Measurements from ENCODE around the gene RALGPS2.

- TF ChIP-seq CTCF (conservative IDR thresholded peaks at IDR 0.05; ENCODE audit: low read length) (no peak), EZH2phosphoT487 (IDR thresholded peaks at IDR 0.05; ENCODE audit: borderline replicate concordance, low read depth, low read length) (no peak)
Observed at GRCh38 chr1:178679237-178679636, 45.8 kb upstream of the RALGPS2 start.
